HCT116 (cell line): ENCODE data around the gene STX12. TPM values are rescaled to one million over a fixed set of nuclear protein-coding genes. Genes with fewer than 3 reads are reported as not detected.

Experiments used
- ATAC-seq: fragments of 200-7000 bp; cut with Tn5 transposase; 2 replicates; pipeline ENCODE4 v1.9.1; 2020; ENCODE audit warnings: mild to moderate bottlenecking, moderate library complexity
- BruUV-seq: library from RNA; stranded (reverse); fragments of 400-500 nt; replicated peaks from 2 replicates; lab custom pipeline; 2021; lab: Mats Ljungman, UMichigan
- CTCF ChIA-PET: fragments of 300-600 bp; sonication (Branson Sonifier 250); formaldehyde crosslinking; loops from one replicate; lab custom pipeline; 2021; ENCODE audit warnings: antibody characterized with exemption; lab: Charles Lee
- POLR2A ChIA-PET: fragments of 300-600, 350-600 bp; sonication (Branson Sonifier 250); formaldehyde crosslinking; loops from one replicate; lab custom pipeline; 2021; ENCODE audit warnings: antibody characterized with exemption; lab: Charles Lee
- RAD21 ChIA-PET, 2 experiments: fragments of 300-600 bp; sonication (Branson Sonifier 250); formaldehyde crosslinking; loops; one replicate each; lab custom pipeline; 2023; ENCODE audit warnings: low total read pairs in 2 of 2; ENCODE audit not compliant: uncharacterized antibody in 2 of 2, unreplicated experiment in 2 of 2, low non-redundant PET in 1 of 2; lab: Charles Lee
- DNase-seq: peaks from one replicate; pipeline ENCODE4 v3.0.0-alpha.2; 2010; ENCODE audit warnings: low read depth, low spot score
- H2AFZ ChIP-seq: fragments of 200-600 bp; shearing (Covaris generic), sonication (generic); 2 replicates; pipeline ENCODE4 v1.6.1; 2017; ENCODE audit warnings: low read depth, mixed run types, mixed read lengths, antibody characterized with exemption, low read length; ENCODE audit not compliant: poor library complexity, severe bottlenecking
- H3K27ac ChIP-seq: 2 replicates; pipeline ENCODE4 v1.5.1; 2012; ENCODE audit warnings: low read depth, low read length
- H3K27me3 ChIP-seq: fragments of 200-600 bp; sonication (generic); 2 replicates; pipeline ENCODE4 v1.6.1; 2016; ENCODE audit warnings: mixed run types, low read length, mixed read lengths; ENCODE audit not compliant: insufficient read depth
- H3K36me3 ChIP-seq, 2 experiments: fragments of 200-500 bp in 1 of 2; fragments of 200-600 bp in 1 of 2; sonication (Bioruptor generic) in 1 of 2; sonication (generic) in 1 of 2; 2 replicates each; pipeline versions ENCODE4 v1.5.1 to v1.6.1; 2014 to 2016; ENCODE audit warnings: low read length in 2 of 2, inconsistent platforms in 1 of 2, mixed read lengths in 1 of 2, mixed run types in 1 of 2; ENCODE audit not compliant: insufficient read depth in 2 of 2, control insufficient read depth in 1 of 2
- H3K4me1 ChIP-seq, 2 experiments: fragments of 200-600 bp in 1 of 2; sonication (generic) in 1 of 2; 2 replicates each; pipeline versions ENCODE4 v1.5.1 to v1.6.1; 2012 to 2017; ENCODE audit warnings: low read length in 2 of 2, inconsistent platforms in 1 of 2, mild to moderate bottlenecking in 1 of 2, mixed read lengths in 1 of 2, mixed run types in 1 of 2, moderate library complexity in 1 of 2; ENCODE audit not compliant: insufficient read depth in 2 of 2, control insufficient read depth in 1 of 2
- H3K4me2 ChIP-seq: fragments of 200-600 bp; sonication (generic); 2 replicates; pipeline ENCODE4 v1.6.1; 2017; ENCODE audit warnings: mixed run types, low read length, mixed read lengths
- H3K4me3 ChIP-seq, 2 experiments: fragments of 200-600 bp in 1 of 2; sonication (generic) in 1 of 2; replicated peaks in 1 of 2; 2 replicates each; pipeline ENCODE4 v1.5.1; 2011 to 2016; ENCODE audit warnings: low read length in 2 of 2, control low read depth in 1 of 2, low read depth in 1 of 2, mild to moderate bottlenecking in 1 of 2, mixed read lengths in 1 of 2, mixed run types in 1 of 2
- H3K79me2 ChIP-seq: fragments of 200-600 bp; sonication (generic); 2 replicates; pipeline ENCODE4 v1.6.1; 2017; ENCODE audit warnings: mild to moderate bottlenecking, mixed run types, low read length, moderate library complexity, mixed read lengths; ENCODE audit not compliant: insufficient read depth
- H3K9ac ChIP-seq: fragments of 200-600 bp; sonication (generic); 2 replicates; pipeline ENCODE4 v1.6.1; 2016; ENCODE audit warnings: low read length, mixed read lengths
- H3K9me2 ChIP-seq: fragments of 200-600 bp; sonication (generic), shearing (Covaris generic); 2 replicates; pipeline ENCODE4 v1.6.1; 2017; ENCODE audit warnings: mixed run types, mild to moderate bottlenecking, moderate library complexity; ENCODE audit not compliant: insufficient read depth
- H3K9me3 ChIP-seq, 2 experiments: fragments of 200-500 bp in 1 of 2; fragments of 200-600 bp in 1 of 2; sonication (Bioruptor generic) in 1 of 2; sonication (generic) in 1 of 2; 2 replicates each; pipeline ENCODE4 v1.6.1; 2014 to 2017; ENCODE audit warnings: low read length in 2 of 2, mixed read lengths in 2 of 2, inconsistent platforms in 1 of 2, low read depth in 1 of 2, mild to moderate bottlenecking in 1 of 2, mixed run types in 1 of 2, moderate library complexity in 1 of 2; ENCODE audit not compliant: control insufficient read depth in 1 of 2, insufficient read depth in 1 of 2
- H4K20me1 ChIP-seq: fragments of 200-600 bp; sonication (generic), shearing (Covaris generic); 2 replicates; pipeline ENCODE4 v1.6.1; 2017; ENCODE audit warnings: mixed run types, mild to moderate bottlenecking, moderate library complexity; ENCODE audit not compliant: insufficient read depth
- CEBPB ChIP-seq: IDR thresholded peaks from 2 replicates; pipeline ENCODE4 v1.6.1; 2012; ENCODE audit warnings: low read depth
- EZH2phosphoT487 ChIP-seq: fragments of 200-600 bp; IDR thresholded peaks from 2 replicates; pipeline ENCODE4 v1.6.1; 2018; ENCODE audit warnings: antibody characterized with exemption, borderline replicate concordance
- FOSL1 ChIP-seq: IDR thresholded peaks from 2 replicates; pipeline ENCODE4 v1.6.1; 2012; ENCODE audit warnings: low read depth
- JUND ChIP-seq: IDR thresholded peaks from 2 replicates; pipeline ENCODE4 v1.6.1; 2012
- POLR2AphosphoS5 ChIP-seq: IDR thresholded peaks from 2 replicates; pipeline ENCODE4 v1.6.1; 2011; ENCODE audit warnings: mild to moderate bottlenecking, low read depth, low read length, moderate library complexity
- SIN3A ChIP-seq: IDR thresholded peaks from 2 replicates; pipeline ENCODE4 v1.6.1; 2012; ENCODE audit warnings: low read depth
- SP1 ChIP-seq: IDR thresholded peaks from 2 replicates; pipeline ENCODE4 v1.6.1; 2012; ENCODE audit warnings: low read depth
- SRF ChIP-seq: IDR thresholded peaks from 2 replicates; pipeline ENCODE4 v1.6.1; 2012; ENCODE audit warnings: low read depth
- TCF7L2 ChIP-seq: IDR thresholded peaks from 2 replicates; pipeline ENCODE4 v1.7.0; 2011; ENCODE audit warnings: borderline replicate concordance, inconsistent platforms; ENCODE audit not compliant: insufficient read depth, insufficient read length; ENCODE audit errors: extremely low read depth
- ZFX ChIP-seq: fragments of 450-650 bp; IDR thresholded peaks from 2 replicates; pipeline ENCODE4 v1.6.1; 2017
- intact Hi-C: fragments of 100-400 bp; cut with micrococcal nuclease; formaldehyde crosslinking; loops from 2 replicates; pipeline ENCODE4 v1.10.0; 2022
- total RNA-seq: library from RNA; stranded (reverse); gene quantifications from one replicate; pipeline ENCODE4 v1.2.1, GENCODE V29; 2021; ENCODE audit not compliant: unreplicated experiment
- TF ChIP-seq, protein P1 (sequence below): IDR thresholded peaks from 2 replicates; pipeline ENCODE4 v1.6.1; 2012

Gene STX12
- total RNA-seq, 1 experiment from 2014 or later, result 27.6 TPM

DNA sequence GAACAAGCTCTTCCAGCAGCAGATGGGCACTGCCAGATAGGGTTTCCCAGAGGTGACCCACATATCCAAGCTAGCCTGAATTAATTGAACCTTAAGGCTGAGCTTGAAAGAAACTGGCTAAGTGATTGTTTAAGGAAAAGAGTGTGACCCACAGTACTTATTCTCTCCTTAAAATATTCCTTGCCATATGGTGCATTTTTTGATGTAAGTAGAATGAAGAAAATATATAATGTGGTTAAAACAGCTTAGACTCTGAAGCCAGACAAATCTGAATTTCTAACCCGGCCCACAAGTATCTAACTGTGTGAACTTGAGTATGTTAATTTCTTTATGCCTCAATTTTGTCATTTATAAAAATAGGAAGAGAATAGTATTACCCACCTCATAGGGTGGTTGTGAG, 62.5 kb downstream of the STX12 start:
- Histone ChIP-seq H3K4me2 (no peak overlapping the region), H3K79me2 (peaks cover 93% of the 10 kb centered on the region), H3K4me1 (peaks cover 2 to 15% of the 10 kb centered on the region in 2 experiments; a peak in 2 of 4 replicates), H3K27ac (no peak overlapping the region), H3K9me2 (no peaks in the 10 kb centered on the region), H4K20me1 (no peaks in the 10 kb centered on the region; the same call in 1 of the 2 replicates), H3K27me3 (no peaks in the 10 kb centered on the region), H2AFZ (no peak overlapping the region), H3K36me3 (peaks cover 13 to 34% of the 10 kb centered on the region in 2 experiments), H3K9me3 (peaks cover 0 to 6% of the 10 kb centered on the region in 2 experiments; a peak in 1 of 4 replicates), H3K9ac (no peak overlapping the region), H3K4me3 (no peak overlapping the region)
- ChIA-PET RAD21 (no interaction called here), CTCF (no interaction called here), POLR2A (no interaction called here)
- intact Hi-C loops, result no loop called here
- TF ChIP-seq FOSL1 (no peak), EZH2phosphoT487 (no peak), POLR2AphosphoS5 (no peak), SRF (no peak), SIN3A (no peak), JUND (no peak), ZFX (no peak), SP1 (no peak), CEBPB (no peak), TCF7L2 (no peak)
- TF ChIP-seq, protein P1, sequence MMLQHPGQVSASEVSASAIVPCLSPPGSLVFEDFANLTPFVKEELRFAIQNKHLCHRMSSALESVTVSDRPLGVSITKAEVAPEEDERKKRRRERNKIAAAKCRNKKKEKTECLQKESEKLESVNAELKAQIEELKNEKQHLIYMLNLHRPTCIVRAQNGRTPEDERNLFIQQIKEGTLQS, result no peak
- no peak for DNase-seq
- no peak for ATAC-seq
- BruUV-seq, result no TSS peak

DNA sequence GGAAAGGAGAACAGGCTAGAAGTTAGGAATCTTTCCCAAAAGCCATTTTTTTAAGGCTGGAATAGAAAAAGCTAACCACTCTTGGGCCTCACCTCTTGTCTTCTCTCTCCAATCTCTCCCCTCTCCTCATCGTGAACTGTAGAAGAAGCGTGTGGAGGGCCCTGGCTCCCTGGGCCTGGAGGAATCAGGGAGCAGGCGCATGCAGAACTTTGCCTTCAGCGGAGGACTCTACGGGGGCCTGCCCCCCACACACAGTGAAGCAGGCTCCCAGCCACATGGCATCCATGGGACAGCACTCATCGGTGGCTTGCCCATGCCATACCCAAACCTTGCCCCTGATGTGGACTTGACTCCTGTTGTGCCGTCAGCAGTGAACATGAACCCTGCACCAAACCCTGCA, 76.9 kb downstream of the STX12 start:
- no TSS peak for BruUV-seq

More for the DNA sequence above, 76.9 kb downstream of the STX12 start:
- Histone ChIP-seq H4K20me1 (no peaks in the 10 kb centered on the region), H3K4me2 (no peak overlapping the region), H3K79me2 (no peaks in the 10 kb centered on the region), H3K9me3 (no peaks in the 10 kb centered on the region), H3K9ac (no peak overlapping the region), H3K27me3 (no peaks in the 10 kb centered on the region), H3K36me3 (peaks cover 29 to 41% of the 10 kb centered on the region in 2 experiments), H3K4me3 (no peak overlapping the region), H3K9me2 (no peaks in the 10 kb centered on the region), H2AFZ (no peak overlapping the region), H3K27ac (no peak overlapping the region), H3K4me1 (no peaks in the 10 kb centered on the region)
- ATAC-seq (no peak), DNase-seq (no peak)
- CTCF ChIA-PET, result no interaction called here
- TF ChIP-seq SP1 (no peak), SRF (no peak)
- intact Hi-C loops, result no loop called here
- POLR2A ChIA-PET, result no interaction called here
- RAD21 ChIA-PET, result interaction anchor here in 1 of 2 experiments (0.6 kb wide), 1 partner anchor 25 kb away, joined by 4 read pairs; no protein-coding TSS in a partner anchor
